A549 treated with AZD2906 at 1 μM for 4 hours (cell line): ENCODE results near the gene BPIFB3. TPM values are rescaled to one million over a fixed set of nuclear protein-coding genes. Genes with fewer than 3 reads are reported as not detected.

Experiments
- total RNA-seq: library from RNA; stranded (reverse); fragments of 200-300 nt; extraction: Qiagen RNA extraction; gene quantifications from 5 replicates; pipeline ENCODE4 v1.2.3, GENCODE V29; 2022

Gene BPIFB3
- not detected in 5 replicates for total RNA-seq

DNA sequence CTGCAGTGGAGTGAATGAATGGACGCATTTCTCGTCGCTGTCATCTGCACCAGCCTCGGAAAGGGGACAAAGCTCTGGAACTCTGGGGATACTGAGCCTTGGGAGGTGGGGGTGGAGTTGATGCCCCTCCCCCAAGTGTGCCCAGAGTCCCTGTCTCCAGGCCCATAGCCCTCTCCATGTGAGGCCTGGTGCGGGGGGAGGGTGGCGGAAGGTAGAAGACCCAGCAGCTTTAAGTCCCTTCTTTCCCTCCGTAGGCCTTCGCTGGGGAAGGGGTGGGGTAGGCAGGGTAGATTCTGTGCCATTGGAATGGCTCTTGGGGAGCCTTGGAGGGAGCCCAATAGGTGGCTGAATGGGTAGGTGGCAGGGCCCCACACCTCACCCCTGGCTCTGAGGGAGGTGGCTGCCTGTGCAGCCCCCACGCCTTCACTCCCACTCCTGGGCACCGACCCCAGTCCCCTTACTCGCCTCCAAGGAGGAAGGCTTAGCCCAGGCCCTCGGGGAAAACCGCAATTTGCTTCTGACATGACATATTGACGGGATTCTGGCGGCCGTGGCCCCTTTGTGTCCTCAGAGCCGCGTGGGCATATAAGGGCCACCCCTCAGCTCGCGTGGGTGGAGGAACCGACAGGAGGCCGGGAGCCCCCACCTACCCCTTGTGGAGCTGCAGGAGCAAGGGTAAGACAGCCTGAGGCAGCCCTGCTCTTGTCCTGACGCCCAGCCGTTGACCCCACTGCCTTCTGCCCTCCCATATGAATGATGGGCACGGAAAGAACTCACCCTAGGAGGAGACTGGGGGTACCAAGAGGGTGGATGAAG lies at the start of gene BPIFB3:
TSS of gene BPIFB3 (plus strand) at position 613 of the 816 bp plus-strand sequence. CDS start 1,533 bp downstream, outside the sequence.

GRCh38 chr20:33004141-33004751 lies 49.5 kb upstream of the BPIFB3 start, which contains the start of gene SUN5:
TSS of gene SUN5 (minus strand) at chr20:33004433. CDS start at chr20:33004340, 93 bp downstream.

GRCh38 chr20:33007376-33008335 lies 46.0 kb upstream of the BPIFB3 start, which contains the start of gene BPIFB2:
TSS of gene BPIFB2 (plus strand) at chr20:33007704. CDS start at chr20:33008575, 871 bp downstream.

DNA sequence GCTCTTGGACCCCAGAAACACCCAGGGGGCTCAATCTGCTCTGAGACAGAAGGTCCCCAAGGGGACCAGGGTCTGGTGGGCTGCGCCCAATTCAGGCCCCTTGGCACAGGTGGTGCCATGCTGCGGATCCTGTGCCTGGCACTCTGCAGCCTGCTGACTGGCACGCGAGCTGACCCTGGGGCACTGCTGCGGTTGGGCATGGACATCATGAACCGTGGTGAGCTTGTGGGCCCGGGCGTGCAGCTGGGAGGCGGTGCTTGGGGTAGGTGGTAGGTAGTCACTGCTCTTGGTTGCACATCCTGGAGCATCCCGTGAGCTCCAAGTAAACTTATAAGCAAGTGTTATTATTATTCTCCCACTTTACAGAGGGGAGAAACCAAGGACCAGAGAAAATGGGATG lies 22.2 kb upstream of the BPIFB3 start, which contains the start of gene BPIFB6:
TSS of gene BPIFB6 (plus strand) at position 118 of the 400 bp plus-strand sequence. CDS start at position 118, 0 bp downstream.

GRCh38 chr20:33079259-33079658 lies 25.6 kb downstream of the BPIFB3 start, which contains the start of gene BPIFB4:
TSS of gene BPIFB4 (plus strand) at chr20:33079643. CDS start at chr20:33081527, 1,884 bp downstream.

Other genes with a start within 250 kb of the BPIFB3 start
- gene MAPRE1, start 233.9 kb upstream of the BPIFB3 start, total RNA-seq = 132 to 159 TPM (median 137 TPM) in 5 replicates
- 0.01 TPM in 1 of 5 replicates, not detected in the others for gene EFCAB8, start 195.0 kb upstream of the BPIFB3 start, total RNA-seq
- not detected in 5 replicates for gene SUN5, start 49.5 kb upstream of the BPIFB3 start, total RNA-seq
- gene BPIFB2, start 46.2 kb upstream of the BPIFB3 start, total RNA-seq = not detected in 5 replicates
- gene BPIFB6, start 22.3 kb upstream of the BPIFB3 start, total RNA-seq = not detected in 5 replicates
- gene BPIFB4, start 25.7 kb downstream of the BPIFB3 start, total RNA-seq = not detected in 5 replicates
- 0.11 TPM in 1 of 5 replicates, not detected in the others for gene BPIFA2, start 114.3 kb downstream of the BPIFB3 start, total RNA-seq
- gene BPIFA3, start 163.4 kb downstream of the BPIFB3 start, total RNA-seq = not detected in 5 replicates
- gene BPIFA1, start 182.1 kb downstream of the BPIFB3 start, total RNA-seq = not detected in 5 replicates
- gene BPIFB1, start 229.3 kb downstream of the BPIFB3 start, total RNA-seq = 0.03 to 0.15 TPM (median 0.07 TPM) in 5 replicates